Loucy (cell line): ENCODE results near the gene TSPAN3.

Experiments
- EZH2phosphoT487 ChIP-seq: fragments of 200-600 bp; IDR thresholded peaks from 2 replicates; pipeline ENCODE4 v1.6.1; 2018; ENCODE audit warnings: antibody characterized with exemption, mild to moderate bottlenecking, moderate library complexity, borderline replicate concordance
- TF ChIP-seq, protein P1 (sequence below): fragments of 200-600 bp; sonication (generic); conservative IDR thresholded peaks from 2 replicates; pipeline ENCODE4 v1.5.1; 2014; ENCODE audit warnings: mild to moderate bottlenecking, antibody characterized with exemption, low read length

DNA sequence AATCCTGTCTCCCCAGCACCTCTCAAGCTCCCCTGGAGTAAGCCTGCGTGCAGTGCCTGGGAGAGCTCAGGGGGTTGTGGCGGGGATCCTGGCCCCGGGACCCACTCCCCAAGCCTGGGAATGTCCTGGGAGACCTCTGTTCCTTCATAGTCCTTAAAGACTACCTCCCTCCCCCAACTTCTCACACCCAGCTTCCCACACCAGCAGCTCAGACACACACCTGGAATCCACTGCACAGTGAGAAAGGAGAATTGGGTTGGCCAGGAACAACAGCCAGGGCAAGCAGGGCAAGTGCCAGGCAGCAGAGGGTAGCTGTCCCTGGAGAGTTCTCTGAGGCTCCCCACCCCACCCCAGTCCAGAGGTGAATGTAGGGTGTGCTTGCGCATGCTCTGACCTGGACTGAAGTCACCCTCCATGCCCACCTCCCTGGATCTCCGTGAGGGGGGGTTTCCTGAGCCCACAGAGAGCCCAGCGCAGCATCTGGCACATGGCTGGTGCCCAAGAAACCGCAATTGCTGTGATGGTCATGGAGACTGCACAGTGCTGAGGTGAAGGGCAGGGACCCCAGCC, 53.7 kb downstream of the TSPAN3 start:
- TF ChIP-seq, protein P1, sequence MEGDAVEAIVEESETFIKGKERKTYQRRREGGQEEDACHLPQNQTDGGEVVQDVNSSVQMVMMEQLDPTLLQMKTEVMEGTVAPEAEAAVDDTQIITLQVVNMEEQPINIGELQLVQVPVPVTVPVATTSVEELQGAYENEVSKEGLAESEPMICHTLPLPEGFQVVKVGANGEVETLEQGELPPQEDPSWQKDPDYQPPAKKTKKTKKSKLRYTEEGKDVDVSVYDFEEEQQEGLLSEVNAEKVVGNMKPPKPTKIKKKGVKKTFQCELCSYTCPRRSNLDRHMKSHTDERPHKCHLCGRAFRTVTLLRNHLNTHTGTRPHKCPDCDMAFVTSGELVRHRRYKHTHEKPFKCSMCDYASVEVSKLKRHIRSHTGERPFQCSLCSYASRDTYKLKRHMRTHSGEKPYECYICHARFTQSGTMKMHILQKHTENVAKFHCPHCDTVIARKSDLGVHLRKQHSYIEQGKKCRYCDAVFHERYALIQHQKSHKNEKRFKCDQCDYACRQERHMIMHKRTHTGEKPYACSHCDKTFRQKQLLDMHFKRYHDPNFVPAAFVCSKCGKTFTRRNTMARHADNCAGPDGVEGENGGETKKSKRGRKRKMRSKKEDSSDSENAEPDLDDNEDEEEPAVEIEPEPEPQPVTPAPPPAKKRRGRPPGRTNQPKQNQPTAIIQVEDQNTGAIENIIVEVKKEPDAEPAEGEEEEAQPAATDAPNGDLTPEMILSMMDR = no peak
- no peak for TF ChIP-seq EZH2phosphoT487
